ENCODE results near the gene ERCC1.

The ERCC1 gene

GRCh38 chr19:45368737-45369340 lies 54.9 kb downstream of the ERCC1 start:
- DNase-seq (ENCODE audit: low spot score) = no peak
- TF ChIP-seq CTCF (IDR thresholded peaks at IDR 0.05; ENCODE audit: extremely low read depth, insufficient read depth, missing control alignments) = no peak
- in situ Hi-C loops (cut with MboI; ENCODE audit: low pct_unique_long_range_greater_than_20kb, low sequenced_read_pairs, unreplicated experiment) = no loop called here

GRCh38 chr19:45368127-45368526 lies 55.6 kb downstream of the ERCC1 start:
- no peak for DNase-seq (ENCODE audit: low spot score)
- in situ Hi-C loops (cut with MboI; ENCODE audit: low pct_unique_long_range_greater_than_20kb, low sequenced_read_pairs, unreplicated experiment) = no loop called here
- no peak for TF ChIP-seq CTCF (IDR thresholded peaks at IDR 0.05; ENCODE audit: extremely low read depth, insufficient read depth, missing control alignments)

- in situ Hi-C loops (cut with MboI; ENCODE audit: low pct_unique_long_range_greater_than_20kb, low sequenced_read_pairs, unreplicated experiment) = no loop called here
- no peak for TF ChIP-seq CTCF (IDR thresholded peaks at IDR 0.05; ENCODE audit: extremely low read depth, insufficient read depth, missing control alignments)
- no peak for DNase-seq (ENCODE audit: low spot score)
Observed at GRCh38 chr19:45364696-45365095, 59.0 kb downstream of the ERCC1 start.

- no peak for TF ChIP-seq CTCF (IDR thresholded peaks at IDR 0.05; ENCODE audit: extremely low read depth, insufficient read depth, missing control alignments)
- no peak for DNase-seq (ENCODE audit: low spot score)
- in situ Hi-C loops (cut with MboI; ENCODE audit: low pct_unique_long_range_greater_than_20kb, low sequenced_read_pairs, unreplicated experiment) = no loop called here
Observed at GRCh38 chr19:45363861-45364459, 59.8 kb downstream of the ERCC1 start.

GRCh38 chr19:45362291-45362690 lies 61.4 kb downstream of the ERCC1 start:
- in situ Hi-C loops (cut with MboI; ENCODE audit: low pct_unique_long_range_greater_than_20kb, low sequenced_read_pairs, unreplicated experiment) = no loop called here
- no peak for TF ChIP-seq CTCF (IDR thresholded peaks at IDR 0.05; ENCODE audit: extremely low read depth, insufficient read depth, missing control alignments)
- DNase-seq (ENCODE audit: low spot score) = no peak

GRCh38 chr19:45361608-45362007 lies 62.1 kb downstream of the ERCC1 start:
- in situ Hi-C loops (cut with MboI; ENCODE audit: low pct_unique_long_range_greater_than_20kb, low sequenced_read_pairs, unreplicated experiment) = no loop called here
- no peak for TF ChIP-seq CTCF (IDR thresholded peaks at IDR 0.05; ENCODE audit: extremely low read depth, insufficient read depth, missing control alignments)
- DNase-seq (ENCODE audit: low spot score) = no peak

Measured in GM13977 (cell line).